Measurements from ENCODE around the gene BCL6B.

GRCh38 chr17:7005716-7006115 is 17.1 kb upstream of the BCL6B start:
- TF ChIP-seq CTCF (IDR thresholded peaks at IDR 0.05) (no peak), POLR2AphosphoS5 (IDR thresholded peaks at IDR 0.05) (no peak)

Measured in gastroesophageal sphincter (tissue), 3 donors.